ENCODE results near the gene PLK1. TPM values are rescaled to one million over a fixed set of nuclear protein-coding genes. Genes with fewer than 3 reads are reported as not detected.

PLK1 gene
- total RNA-seq, 4 donors from 2014 or later: 0.59 to 9.6 (median 2.1) TPM

GRCh38 chr16:23709536-23709935, 30.8 kb downstream of the PLK1 start:
- no peak overlapping the region for H3K27ac ChIP-seq
- no peaks in the 10 kb centered on the region for H3K36me3 ChIP-seq
- no peak for DNase-seq (ENCODE audit: low spot score in 2 of 2)
- TF ChIP-seq EP300 (IDR thresholded peaks at IDR 0.05): no peak
- no peak for TF ChIP-seq POLR2A (IDR thresholded peaks at IDR 0.05)
- no peak for TF ChIP-seq CTCF (IDR thresholded peaks at IDR 0.05)
- peaks cover 0 to 28% (median 0%) of the 10 kb centered on the region in 4 donors for H3K9me3 ChIP-seq
- H3K4me1 ChIP-seq: no peaks in the 10 kb centered on the region
- peaks cover 0 to 26% of the 10 kb centered on the region in 2 donors for H3K27me3 ChIP-seq
- H3K4me3 ChIP-seq: no peak overlapping the region

GRCh38 chr16:23710008-23710407, 31.3 kb downstream of the PLK1 start:
- WGBS, 2 donors: 80 to 85% methylated on average over 2 of the region's 2 CpGs
- Histone ChIP-seq H3K9me3 (peaks cover 0 to 28% (median 0%) of the 10 kb centered on the region in 4 donors), H3K4me3 (no peak overlapping the region), H3K27me3 (peaks cover 0 to 30% of the 10 kb centered on the region in 2 donors), H3K4me1 (no peaks in the 10 kb centered on the region), H3K36me3 (no peaks in the 10 kb centered on the region), H3K27ac (no peak overlapping the region)
- no peak for DNase-seq (ENCODE audit: low spot score in 2 of 2)
- TF ChIP-seq POLR2A (IDR thresholded peaks at IDR 0.05) (no peak), EP300 (IDR thresholded peaks at IDR 0.05) (no peak), CTCF (IDR thresholded peaks at IDR 0.05) (no peak)

GRCh38 chr16:23710504-23710903, 31.8 kb downstream of the PLK1 start:
- WGBS, 2 donors: 94 to 98% methylated on average over 3 of the region's 3 CpGs
- H3K4me1 ChIP-seq: no peaks in the 10 kb centered on the region
- no peak for DNase-seq (ENCODE audit: low spot score in 2 of 2)
- no peak overlapping the region for H3K27ac ChIP-seq
- H3K9me3 ChIP-seq: peaks cover 0 to 28% (median 0%) of the 10 kb centered on the region in 4 donors
- TF ChIP-seq EP300 (IDR thresholded peaks at IDR 0.05): no peak
- TF ChIP-seq CTCF (IDR thresholded peaks at IDR 0.05): no peak
- no peak for TF ChIP-seq POLR2A (IDR thresholded peaks at IDR 0.05)
- H3K4me3 ChIP-seq: no peak overlapping the region
- no peaks in the 10 kb centered on the region for H3K36me3 ChIP-seq
- peaks cover 0 to 33% of the 10 kb centered on the region in 2 donors for H3K27me3 ChIP-seq

GRCh38 chr16:23711785-23712184, 33.1 kb downstream of the PLK1 start:
- TF ChIP-seq POLR2A (IDR thresholded peaks at IDR 0.05) (no peak), EP300 (IDR thresholded peaks at IDR 0.05) (no peak), CTCF (IDR thresholded peaks at IDR 0.05) (no peak)
- no peaks in the 10 kb centered on the region for H3K4me1 ChIP-seq
- H3K27ac ChIP-seq: no peak overlapping the region
- H3K36me3 ChIP-seq: no peaks in the 10 kb centered on the region
- H3K4me3 ChIP-seq: no peak overlapping the region
- WGBS, 2 donors: 67 to 71% methylated on average over 4 of the region's 4 CpGs
- DNase-seq (ENCODE audit: low spot score in 2 of 2): no peak
- peaks cover 0 to 33% of the 10 kb centered on the region in 2 donors for H3K27me3 ChIP-seq
- peaks cover 0 to 28% (median 0%) of the 10 kb centered on the region in 4 donors for H3K9me3 ChIP-seq

- WGBS, 2 donors: 3 to 4% methylated on average over 13 to 30 of the region's 37 CpGs
- Histone ChIP-seq H3K27ac (peak within 1 kb of the TSS in 1 of 4 donors; percentile 45), H3K27me3 (peaks cover 0 to 33% of the 10 kb centered on the region in 2 donors), H3K9me3 (peaks cover 0 to 28% (median 0%) of the 10 kb centered on the region in 4 donors), H3K36me3 (no peaks in the 10 kb centered on the region), H3K4me3 (no peak within 1 kb of the TSS), H3K4me1 (no peaks in the 10 kb centered on the region)
- no peak for TF ChIP-seq EP300 (IDR thresholded peaks at IDR 0.05)
- TF ChIP-seq POLR2A (IDR thresholded peaks at IDR 0.05): no peak
- no peak for TF ChIP-seq CTCF (IDR thresholded peaks at IDR 0.05)
- DNase-seq (ENCODE audit: low spot score in 2 of 2): no peak
Measured at GRCh38 chr16:23712976-23713375, 34.3 kb downstream of the PLK1 start, which contains the start of gene ERN2. TSS of gene ERN2 (minus strand) at chr16:23713222. CDS start at chr16:23713187, 35 bp downstream.
